ENCODE measurements around the gene GRPEL2.

DNA sequence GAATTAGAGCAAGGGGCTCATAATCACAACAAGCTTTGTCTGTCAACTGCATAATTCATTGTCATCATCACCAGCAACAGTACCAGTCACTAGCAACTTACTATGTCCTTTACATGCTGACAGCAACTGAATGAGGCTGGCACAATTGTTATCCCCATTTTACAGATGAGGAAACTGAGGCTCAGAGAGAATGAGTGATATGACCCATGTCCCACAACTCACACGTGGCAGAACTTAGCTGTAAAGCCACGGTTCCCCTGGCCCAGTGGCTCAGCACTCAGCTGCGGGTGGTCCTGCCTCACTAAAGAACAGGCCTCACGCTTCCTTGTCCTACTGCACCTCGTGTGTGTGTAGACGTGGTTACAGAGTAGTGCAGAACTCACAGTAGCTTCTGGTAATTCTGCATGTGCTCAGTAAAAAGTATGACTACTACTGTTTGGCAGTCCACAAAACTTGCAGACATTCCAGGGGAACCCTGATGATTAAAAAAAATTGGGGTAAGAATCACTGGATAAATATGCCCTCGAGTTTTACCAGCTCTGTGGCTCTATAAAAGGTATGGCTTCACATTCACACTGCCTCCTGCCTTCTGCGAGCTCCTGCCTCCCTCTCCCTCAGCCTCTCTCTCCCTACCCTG, 43.4 kb upstream of the GRPEL2 start:
- TF ChIP-seq, protein P1, sequence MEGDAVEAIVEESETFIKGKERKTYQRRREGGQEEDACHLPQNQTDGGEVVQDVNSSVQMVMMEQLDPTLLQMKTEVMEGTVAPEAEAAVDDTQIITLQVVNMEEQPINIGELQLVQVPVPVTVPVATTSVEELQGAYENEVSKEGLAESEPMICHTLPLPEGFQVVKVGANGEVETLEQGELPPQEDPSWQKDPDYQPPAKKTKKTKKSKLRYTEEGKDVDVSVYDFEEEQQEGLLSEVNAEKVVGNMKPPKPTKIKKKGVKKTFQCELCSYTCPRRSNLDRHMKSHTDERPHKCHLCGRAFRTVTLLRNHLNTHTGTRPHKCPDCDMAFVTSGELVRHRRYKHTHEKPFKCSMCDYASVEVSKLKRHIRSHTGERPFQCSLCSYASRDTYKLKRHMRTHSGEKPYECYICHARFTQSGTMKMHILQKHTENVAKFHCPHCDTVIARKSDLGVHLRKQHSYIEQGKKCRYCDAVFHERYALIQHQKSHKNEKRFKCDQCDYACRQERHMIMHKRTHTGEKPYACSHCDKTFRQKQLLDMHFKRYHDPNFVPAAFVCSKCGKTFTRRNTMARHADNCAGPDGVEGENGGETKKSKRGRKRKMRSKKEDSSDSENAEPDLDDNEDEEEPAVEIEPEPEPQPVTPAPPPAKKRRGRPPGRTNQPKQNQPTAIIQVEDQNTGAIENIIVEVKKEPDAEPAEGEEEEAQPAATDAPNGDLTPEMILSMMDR (IDR thresholded peaks at IDR 0.05; ENCODE audit: insufficient read depth, low read length, poor library complexity, severe bottlenecking): no peak
- no peak for TF ChIP-seq EZH2phosphoT487 (conservative IDR thresholded peaks at IDR 0.05; ENCODE audit: low read length)
